Measurements from ENCODE around the gene STARD9. TPM values are rescaled to one million over a fixed set of nuclear protein-coding genes. Genes with fewer than 3 reads are reported as not detected.
A peak's percentile ranks its signal among the peaks of the same experiment; 100 is the strongest.
"Not testable (repeated sequence)": the region's sequence is repeated elsewhere in the genome, so short reads cannot be mapped to it uniquely, and the experiment has no call there.

Gene STARD9
- total RNA-seq, 2 experiments from 2014 or later = 3.4 to 3.8 TPM

DNA sequence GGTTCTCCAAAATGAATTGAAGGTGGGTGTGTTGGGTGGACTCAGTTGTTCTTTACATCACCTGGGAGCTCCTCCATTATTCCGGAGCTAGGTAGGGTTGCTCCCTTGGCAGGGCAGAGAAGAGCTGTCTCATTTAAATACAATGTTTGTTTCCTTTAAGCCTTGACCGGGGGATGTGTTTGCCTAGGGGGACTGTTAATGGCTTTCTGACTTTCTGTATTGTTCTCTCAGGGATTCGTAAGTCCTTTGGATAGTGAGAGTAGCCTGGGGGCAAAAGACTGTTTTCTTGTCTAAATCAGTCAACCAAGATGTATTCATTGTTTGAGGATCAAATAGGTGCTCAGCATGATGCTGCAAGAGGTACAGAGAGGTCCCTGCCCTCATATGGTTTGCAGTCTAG is 90.4 kb downstream of the STARD9 start:
- Mint-ChIP-seq H3K4me3 (no peak overlapping the region), H3K36me3 (peaks cover 2% of the 10 kb centered on the region), H3K27ac (no peak overlapping the region), H3K9me3 (no peaks in the 10 kb centered on the region), H3K4me1 (ENCODE audit: low read depth) (no peaks in the 10 kb centered on the region), H3K27me3 (no peaks in the 10 kb centered on the region)
- intact Hi-C loops (cut with micrococcal nuclease) = no loop called here
- POLR2A ChIA-PET = no interaction called here
- CTCF ChIA-PET = interaction anchor here (0.7 kb wide), 1 partner anchor 125 kb away, joined by 3 read pairs; no protein-coding TSS in a partner anchor
- no peak for DNase-seq

DNA sequence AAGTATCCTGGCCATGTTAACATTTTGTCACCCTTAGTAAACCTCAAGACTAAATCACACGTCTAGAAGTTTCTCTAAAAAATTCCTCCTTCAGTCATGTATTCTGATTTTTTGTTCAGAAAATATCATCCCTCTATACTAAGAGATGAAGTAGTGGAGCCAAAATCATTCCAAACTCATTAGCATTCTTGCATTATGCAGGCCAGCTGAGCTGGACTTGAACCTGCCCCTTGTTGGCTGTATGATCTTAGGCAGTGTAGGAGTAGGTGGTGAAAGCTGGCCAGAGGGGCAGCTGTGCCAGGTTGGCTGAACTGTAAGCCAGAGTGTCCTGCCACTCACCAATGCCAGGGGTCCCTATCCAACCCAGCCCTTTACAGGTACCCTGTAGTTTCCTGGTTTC is 92.4 kb downstream of the STARD9 start:
- Mint-ChIP-seq H3K4me3 (no peak overlapping the region), H3K27me3 (no peaks in the 10 kb centered on the region), H3K9me3 (no peaks in the 10 kb centered on the region), H3K4me1 (ENCODE audit: low read depth) (no peaks in the 10 kb centered on the region), H3K36me3 (peaks cover 2% of the 10 kb centered on the region), H3K27ac (no peak overlapping the region)
- no peak for DNase-seq
- POLR2A ChIA-PET = no interaction called here
- intact Hi-C loops (cut with micrococcal nuclease) = no loop called here
- CTCF ChIA-PET = no interaction called here

DNA sequence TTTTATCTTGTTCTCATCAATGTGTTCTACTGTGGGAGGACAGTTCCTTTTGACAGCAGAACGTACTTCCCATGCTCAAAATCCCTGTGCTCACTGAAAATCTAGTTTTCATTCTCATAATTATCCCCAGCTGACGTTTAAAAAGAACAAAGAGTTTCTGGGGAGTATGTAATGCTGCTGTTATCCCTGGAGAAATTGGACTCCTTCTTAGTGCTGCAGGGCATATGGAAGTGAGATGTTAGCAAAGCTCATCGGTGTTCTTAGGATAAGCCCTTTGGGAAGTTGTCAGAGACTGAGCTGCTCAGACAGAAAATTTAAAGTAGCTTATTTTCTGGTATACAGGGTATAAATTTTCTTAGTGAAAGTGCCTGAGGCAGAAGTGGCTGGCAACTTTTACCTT is 95.0 kb downstream of the STARD9 start:
- Mint-ChIP-seq H3K27me3 (no peaks in the 10 kb centered on the region), H3K9me3 (no peaks in the 10 kb centered on the region), H3K4me1 (ENCODE audit: low read depth) (no peaks in the 10 kb centered on the region), H3K27ac (no peak overlapping the region), H3K36me3 (peaks cover 2% of the 10 kb centered on the region), H3K4me3 (no peak overlapping the region)
- DNase-seq = no peak
- POLR2A ChIA-PET = no interaction called here
- intact Hi-C loops (cut with micrococcal nuclease) = no loop called here
- CTCF ChIA-PET = no interaction called here

DNA sequence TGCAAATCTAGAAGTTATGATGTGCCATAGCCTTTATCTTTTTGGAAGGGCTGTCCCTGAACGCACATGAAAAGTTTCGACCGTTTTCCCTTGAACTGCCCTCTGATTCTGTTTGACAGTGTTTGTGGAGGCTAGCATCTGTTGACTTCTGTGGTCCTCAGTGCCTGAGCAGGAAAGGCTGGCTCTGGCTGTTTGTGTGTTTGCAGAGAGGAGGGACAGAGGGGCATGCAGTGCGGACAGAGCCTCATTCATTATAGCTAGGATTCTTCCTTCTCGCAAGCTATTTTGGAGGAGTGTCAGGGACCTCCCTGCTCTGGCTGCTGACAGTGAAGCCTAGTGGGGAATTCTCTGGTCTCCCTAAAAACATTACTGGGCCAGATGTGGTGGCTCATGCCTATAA is 97.0 kb downstream of the STARD9 start:
- DNase-seq = no peak
- ChIA-PET CTCF (no interaction called here), POLR2A (no interaction called here)
- H3K27ac Mint-ChIP-seq = no peak overlapping the region
- intact Hi-C loops (cut with micrococcal nuclease) = no loop called here
- no peaks in the 10 kb centered on the region for H3K4me1 Mint-ChIP-seq (ENCODE audit: low read depth)
- H3K27me3 Mint-ChIP-seq = no peaks in the 10 kb centered on the region
- no peaks in the 10 kb centered on the region for H3K9me3 Mint-ChIP-seq
- H3K4me3 Mint-ChIP-seq = no peak overlapping the region
- peaks cover 2% of the 10 kb centered on the region for H3K36me3 Mint-ChIP-seq

DNA sequence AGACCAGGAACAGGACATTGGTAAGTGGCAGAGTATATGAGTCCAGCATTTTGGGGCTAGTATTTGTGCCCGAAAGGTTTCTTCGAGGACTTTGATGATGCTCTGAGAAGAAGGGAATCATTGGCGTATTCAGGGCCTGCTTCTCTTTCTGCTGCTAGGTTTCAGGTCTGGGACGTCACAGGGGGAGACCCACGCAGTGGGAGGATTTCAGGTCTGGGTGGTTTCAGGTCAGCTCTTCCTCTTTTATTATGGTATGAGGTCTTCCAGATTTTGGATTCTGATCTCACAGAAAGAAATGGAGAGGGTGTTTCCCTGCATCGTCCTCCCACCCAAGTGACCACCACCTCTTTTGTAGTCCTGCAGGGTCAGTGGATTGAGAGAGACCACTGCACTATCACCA is 99.1 kb downstream of the STARD9 start:
- Mint-ChIP-seq H3K4me1 (ENCODE audit: low read depth) (no peaks in the 10 kb centered on the region), H3K36me3 (peaks cover 2% of the 10 kb centered on the region), H3K9me3 (no peaks in the 10 kb centered on the region), H3K4me3 (no peak overlapping the region), H3K27ac (no peak overlapping the region), H3K27me3 (no peaks in the 10 kb centered on the region)
- no peak for DNase-seq
- intact Hi-C loops (cut with micrococcal nuclease) = no loop called here
- ChIA-PET CTCF (no interaction called here), POLR2A (no interaction called here)

DNA sequence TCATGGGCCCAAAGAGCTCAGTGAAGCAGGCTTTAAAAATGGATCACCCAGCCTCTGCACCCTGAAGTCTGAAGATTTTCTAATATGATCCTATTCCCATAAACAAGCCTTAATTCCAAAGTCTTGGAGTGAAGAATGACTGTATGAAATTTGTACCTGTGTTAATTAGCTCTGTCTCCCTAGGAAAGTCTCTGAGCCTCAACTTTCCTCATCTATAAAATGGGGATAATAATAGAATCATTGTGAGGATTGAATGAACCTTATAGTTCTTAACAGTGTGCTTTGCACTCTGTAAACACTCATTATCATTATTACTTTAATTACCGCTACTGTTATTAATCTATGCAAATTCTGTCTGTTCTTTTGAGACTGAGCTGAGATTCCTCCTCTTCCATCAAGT is 99.6 kb downstream of the STARD9 start:
- H3K36me3 Mint-ChIP-seq = peaks cover 2% of the 10 kb centered on the region
- POLR2A ChIA-PET = no interaction called here
- no peak for DNase-seq
- no peaks in the 10 kb centered on the region for H3K27me3 Mint-ChIP-seq
- no peak overlapping the region for H3K4me3 Mint-ChIP-seq
- no peaks in the 10 kb centered on the region for H3K9me3 Mint-ChIP-seq
- intact Hi-C loops (cut with micrococcal nuclease) = no loop called here
- CTCF ChIA-PET = no interaction called here
- peaks cover 4% of the 10 kb centered on the region for H3K4me1 Mint-ChIP-seq (ENCODE audit: low read depth)
- H3K27ac Mint-ChIP-seq = no peak overlapping the region

DNA sequence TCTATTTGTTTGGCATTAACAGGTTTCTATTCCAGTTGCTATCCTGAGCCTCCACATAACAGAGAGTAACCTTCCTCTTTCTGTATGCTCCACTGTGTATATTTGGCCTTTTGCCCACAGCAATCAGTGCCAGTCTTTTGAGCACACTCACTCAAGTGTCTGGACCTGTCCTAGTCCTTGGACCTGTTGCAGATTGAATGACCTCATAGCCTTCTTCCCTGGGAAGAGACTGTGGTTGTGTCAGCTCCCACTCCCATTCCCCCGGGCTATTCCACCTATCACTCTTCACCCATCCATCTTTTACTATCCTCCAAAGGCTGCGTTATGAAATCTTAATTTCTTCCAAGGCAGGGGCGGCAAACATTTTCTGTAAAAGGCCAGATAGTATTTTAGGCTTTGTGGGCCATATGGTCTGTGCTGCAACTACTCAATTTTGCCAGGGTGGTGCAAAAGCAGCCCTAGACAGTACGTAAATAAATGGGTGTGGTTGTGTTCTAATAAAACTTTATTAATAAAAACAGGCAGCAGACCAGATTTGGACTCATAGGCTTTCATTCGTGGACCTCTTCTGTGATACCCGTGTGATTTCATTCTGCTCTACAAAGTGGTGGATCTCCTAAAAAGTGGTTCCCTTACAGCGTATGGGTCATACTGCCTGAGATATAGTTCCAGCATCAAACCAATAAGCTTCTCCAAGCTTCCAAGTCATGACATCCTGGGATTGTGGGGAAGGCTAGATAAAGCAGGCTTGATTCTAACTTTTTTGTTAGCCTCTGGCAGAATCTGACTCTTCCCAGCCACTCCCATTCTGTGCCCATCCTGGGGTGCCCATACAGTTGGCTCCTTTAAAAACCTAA is 104.1 kb downstream of the STARD9 start:
- no peaks in the 10 kb centered on the region for H3K27me3 Mint-ChIP-seq
- no peaks in the 10 kb centered on the region for H3K9me3 Mint-ChIP-seq
- no peak overlapping the region for H3K27ac Mint-ChIP-seq
- H3K4me3 Mint-ChIP-seq = no peak overlapping the region
- CTCF ChIA-PET = no interaction called here
- POLR2A ChIA-PET = no interaction called here
- no peak for DNase-seq
- peaks cover 1% of the 10 kb centered on the region for H3K36me3 Mint-ChIP-seq
- intact Hi-C loops (cut with micrococcal nuclease) = loop anchor here (1.0 kb wide), 1 partner anchor 104 kb away; the partner anchor contains the start of gene STARD9
- H3K4me1 Mint-ChIP-seq (ENCODE audit: low read depth) = peaks cover 7% of the 10 kb centered on the region

DNA sequence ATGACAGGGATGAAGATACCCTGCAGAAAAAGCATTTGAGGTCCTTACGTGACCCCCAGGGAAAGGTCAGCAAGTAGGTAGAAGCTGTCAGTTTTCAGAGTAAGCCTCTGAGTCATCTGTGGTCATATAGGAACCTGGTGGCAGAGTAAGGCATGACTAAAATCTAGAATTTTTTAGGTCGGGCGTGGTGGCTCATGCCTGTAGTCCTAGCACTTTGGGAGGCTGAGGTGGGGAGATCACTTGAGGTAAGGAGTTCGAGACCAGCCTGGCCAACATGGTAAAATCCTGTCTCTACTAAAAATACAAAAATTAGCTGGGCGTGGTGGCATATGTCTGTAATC is 104.7 kb downstream of the STARD9 start:
- H3K4me1 Mint-ChIP-seq (ENCODE audit: low read depth); H3K27ac Mint-ChIP-seq; H3K36me3 Mint-ChIP-seq; H3K9me3 Mint-ChIP-seq; POLR2A ChIA-PET; H3K27me3 Mint-ChIP-seq; H3K4me3 Mint-ChIP-seq: not testable (repeated sequence)
- peak; percentile 80 for DNase-seq
- intact Hi-C loops (cut with micrococcal nuclease) = loop anchor here (1.0 kb wide), 1 partner anchor 105 kb away; the partner anchor contains the start of gene STARD9
- CTCF ChIA-PET = interaction anchor here (0.5 kb wide), 1 partner anchor 325 kb away, joined by 3 read pairs; no protein-coding TSS in a partner anchor

DNA sequence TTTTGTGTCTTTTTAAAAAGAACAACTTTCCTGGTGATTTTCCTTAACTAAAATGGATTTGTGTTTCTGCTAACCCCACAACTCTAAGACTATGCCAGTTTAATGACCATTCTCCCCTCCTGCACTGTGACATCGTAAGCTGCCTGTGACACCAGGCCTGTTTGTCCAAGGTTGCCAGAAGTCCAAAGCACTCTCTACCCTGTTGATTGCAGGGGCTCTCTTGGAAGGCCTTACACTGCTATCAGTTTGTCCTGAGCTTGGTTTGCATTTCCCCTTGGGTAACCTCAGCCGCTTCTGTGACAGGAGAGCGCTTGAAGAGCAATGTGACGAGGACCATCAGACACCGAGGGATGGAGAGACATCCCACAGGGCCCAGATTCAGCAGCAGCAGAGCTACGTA is 105.7 kb downstream of the STARD9 start:
- CTCF ChIA-PET = interaction anchor here (0.7 kb wide), 1 partner anchor 22 kb away, joined by 3 read pairs; no protein-coding TSS in a partner anchor
- H3K9me3 Mint-ChIP-seq = no peaks in the 10 kb centered on the region
- no peaks in the 10 kb centered on the region for H3K27me3 Mint-ChIP-seq
- POLR2A ChIA-PET = no interaction called here
- intact Hi-C loops (cut with micrococcal nuclease) = no loop called here
- peaks cover 1% of the 10 kb centered on the region for H3K36me3 Mint-ChIP-seq
- no peak overlapping the region for H3K4me3 Mint-ChIP-seq
- H3K4me1 Mint-ChIP-seq (ENCODE audit: low read depth) = peaks cover 7% of the 10 kb centered on the region
- no peak for DNase-seq
- no peak overlapping the region for H3K27ac Mint-ChIP-seq

DNA sequence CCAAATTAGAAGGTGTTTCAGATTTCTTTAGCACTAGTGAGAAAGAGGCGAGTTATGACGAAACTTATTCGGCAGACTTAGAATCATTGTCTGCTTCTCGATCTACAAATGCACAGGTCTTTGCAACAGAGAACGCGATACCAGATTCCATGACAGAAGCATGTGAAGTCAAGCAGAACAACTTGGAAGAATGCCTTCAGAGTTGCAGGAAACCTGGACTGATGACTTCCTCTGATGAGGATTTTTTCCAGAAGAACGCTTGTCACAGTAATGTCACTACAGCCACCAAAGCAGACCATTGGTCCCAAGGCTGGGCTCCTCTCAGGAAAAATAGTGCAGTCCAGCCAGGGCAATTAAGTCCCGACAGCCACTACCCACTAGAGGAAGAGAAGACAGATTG is 110.9 kb downstream of the STARD9 start:
- Mint-ChIP-seq H3K4me1 (ENCODE audit: low read depth) (peaks cover 3% of the 10 kb centered on the region), H3K4me3 (no peak overlapping the region), H3K27ac (no peak overlapping the region), H3K27me3 (no peaks in the 10 kb centered on the region), H3K9me3 (no peaks in the 10 kb centered on the region), H3K36me3 (peaks cover 1% of the 10 kb centered on the region)
- intact Hi-C loops (cut with micrococcal nuclease) = no loop called here
- CTCF ChIA-PET = interaction anchor here (1.5 kb wide), 1 partner anchor 240 kb away, joined by 3 read pairs; no protein-coding TSS in a partner anchor
- no peak for DNase-seq
- POLR2A ChIA-PET = no interaction called here

DNA sequence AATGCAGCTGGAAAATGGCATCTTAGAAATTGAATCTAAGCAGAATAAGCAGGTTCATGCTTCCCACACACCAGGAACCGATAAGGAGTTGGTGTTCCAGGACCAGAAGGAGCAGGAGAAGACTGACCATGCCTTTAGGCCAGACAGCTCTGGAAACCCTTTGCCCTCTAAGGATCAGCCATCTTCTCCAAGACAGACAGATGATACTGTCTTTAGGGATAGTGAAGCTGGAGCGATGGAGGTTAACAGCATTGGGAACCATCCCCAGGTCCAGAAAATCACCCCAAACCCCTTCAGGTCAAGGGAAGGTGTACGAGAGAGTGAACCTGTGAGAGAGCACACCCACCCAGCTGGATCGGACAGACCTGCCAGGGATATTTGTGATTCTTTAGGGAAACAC is 112.3 kb downstream of the STARD9 start:
- intact Hi-C loops (cut with micrococcal nuclease) = no loop called here
- H3K9me3 Mint-ChIP-seq = no peaks in the 10 kb centered on the region
- H3K36me3 Mint-ChIP-seq = peaks cover 1% of the 10 kb centered on the region
- no peak for DNase-seq
- no peaks in the 10 kb centered on the region for H3K27me3 Mint-ChIP-seq
- H3K4me3 Mint-ChIP-seq = no peak overlapping the region
- ChIA-PET POLR2A (no interaction called here), CTCF (interaction anchor here (0.5 to 1.5 kb wide), 2 partner anchors 153 to 239 kb away, joined by 3 to 4 read pairs; no protein-coding TSS in a partner anchor)
- H3K27ac Mint-ChIP-seq = no peak overlapping the region
- peaks cover 7% of the 10 kb centered on the region for H3K4me1 Mint-ChIP-seq (ENCODE audit: low read depth)

DNA sequence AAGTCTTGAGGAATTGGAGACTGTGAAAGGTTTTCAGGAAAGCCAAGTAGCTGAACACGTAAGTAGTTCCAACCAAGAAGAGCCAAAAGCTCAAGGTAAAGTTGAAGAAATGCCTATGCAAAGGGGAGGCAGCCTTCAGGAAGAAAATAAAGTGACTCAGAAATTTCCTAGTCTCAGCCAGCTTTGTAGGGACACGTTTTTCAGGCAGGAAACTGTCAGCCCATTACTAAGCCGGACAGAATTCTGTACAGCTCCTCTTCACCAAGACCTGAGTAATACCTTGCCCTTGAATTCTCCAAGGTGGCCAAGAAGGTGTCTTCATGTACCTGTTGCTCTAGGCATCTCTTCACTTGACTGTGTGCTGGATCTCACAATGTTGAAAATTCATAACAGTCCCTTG is 112.9 kb downstream of the STARD9 start:
- Mint-ChIP-seq H3K27ac (no peak overlapping the region), H3K4me3 (no peak overlapping the region), H3K36me3 (peaks cover 1% of the 10 kb centered on the region), H3K27me3 (no peaks in the 10 kb centered on the region), H3K4me1 (ENCODE audit: low read depth) (peaks cover 7% of the 10 kb centered on the region), H3K9me3 (no peaks in the 10 kb centered on the region)
- intact Hi-C loops (cut with micrococcal nuclease) = no loop called here
- no peak for DNase-seq
- ChIA-PET CTCF (interaction anchor here (0.5 kb wide), 1 partner anchor 153 kb away, joined by 4 read pairs; no protein-coding TSS in a partner anchor), POLR2A (no interaction called here)

DNA sequence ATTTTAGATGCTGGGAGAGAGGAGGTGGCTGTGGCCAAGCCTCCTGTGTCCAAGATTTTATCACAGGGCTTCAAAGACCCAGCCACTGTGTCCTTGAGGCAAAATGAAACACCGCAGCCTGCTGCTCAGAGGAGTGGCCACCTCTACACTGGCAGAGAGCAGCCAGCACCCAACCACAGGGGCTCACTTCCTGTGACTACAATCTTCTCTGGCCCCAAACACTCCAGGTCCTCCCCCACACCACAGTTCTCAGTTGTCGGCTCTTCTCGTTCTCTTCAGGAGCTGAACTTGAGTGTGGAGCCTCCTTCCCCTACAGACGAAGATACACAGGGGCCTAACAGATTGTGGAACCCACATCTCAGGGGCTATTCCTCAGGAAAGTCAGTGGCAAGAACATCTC is 115.9 kb downstream of the STARD9 start:
- Mint-ChIP-seq H3K36me3 (peaks cover 1% of the 10 kb centered on the region), H3K4me3 (no peak overlapping the region), H3K27ac (no peak overlapping the region), H3K27me3 (no peaks in the 10 kb centered on the region), H3K9me3 (no peaks in the 10 kb centered on the region), H3K4me1 (ENCODE audit: low read depth) (peaks cover 7% of the 10 kb centered on the region)
- intact Hi-C loops (cut with micrococcal nuclease) = no loop called here
- POLR2A ChIA-PET = no interaction called here
- CTCF ChIA-PET = no interaction called here
- DNase-seq = peak; percentile 27
